ENCODE results near the gene PABPN1L. TPM values are rescaled to one million over a fixed set of nuclear protein-coding genes. Genes with fewer than 3 reads are reported as not detected.

The PABPN1L gene
- total and polyA plus RNA-seq, 2 of the 13 experiments (the other 11 are each of a cell fraction or from before 2014, with no cell fraction given) = not detected

DNA sequence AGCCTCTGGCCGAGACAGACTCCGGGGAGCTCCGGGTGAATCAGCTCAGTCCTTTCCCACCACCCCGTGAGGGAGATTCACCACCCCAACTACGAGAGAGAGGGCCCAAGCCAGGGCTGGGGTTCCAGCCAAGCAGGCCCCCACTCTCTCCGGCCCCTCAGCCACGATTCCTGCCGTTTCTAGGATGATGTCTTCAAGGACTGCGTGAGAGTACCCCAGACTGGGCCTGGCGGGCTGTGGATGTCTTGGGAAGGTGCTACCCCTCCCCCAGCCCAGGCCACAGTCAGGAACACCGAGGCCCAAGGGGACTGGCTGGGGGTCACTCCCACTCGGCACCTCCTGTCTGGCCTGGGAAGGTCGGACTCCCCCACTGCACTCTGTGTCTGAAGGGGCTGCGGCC is 21.6 kb upstream of the PABPN1L start:
- H3K27ac ChIP-seq (ENCODE audit: extremely low read length, insufficient read depth, low read length) = no peak overlapping the region
- no peak overlapping the region for H3K9ac ChIP-seq (ENCODE audit: insufficient read depth, low read depth, low read length)
- FAIRE-seq (no peak), DNase-seq (ENCODE audit: low spot score) (no peak), ATAC-seq (no peak; the same call in 2 of the 3 replicates)
- in situ Hi-C loops (cut with HindIII; ENCODE audit: extremely low pct_ligation_motif_present, low pct_unique_long_range_greater_than_20kb) (no loop called here), intact Hi-C loops (cut with micrococcal nuclease; ENCODE audit: unreplicated experiment) (no loop called here)
- H4K20me1 ChIP-seq (ENCODE audit: insufficient read depth, low read length) = peaks cover 18% of the 10 kb centered on the region; the same call in 1 of the 2 replicates
- H3K4me2 ChIP-seq (ENCODE audit: low read depth, low read length) = no peak overlapping the region
- peaks cover 45 to 94% of the 10 kb centered on the region in 2 experiments for H3K27me3 ChIP-seq (ENCODE audit: control insufficient read depth in 1 of 2, insufficient read depth in 2 of 2, low read length in 2 of 2)
- no peaks in the 10 kb centered on the region for H3K79me2 ChIP-seq (ENCODE audit: insufficient read depth, low read length)
- ChIA-PET CTCF (ENCODE audit: low intra/inter-chr PET ratio, low total read pairs) (no interaction called here), POLR2A (no interaction called here)
- no peak overlapping the region for H2AFZ ChIP-seq (ENCODE audit: low read length)
- no peaks in the 10 kb centered on the region for H3K4me1 ChIP-seq (ENCODE audit: insufficient read depth, low read length)
- WGBS (ENCODE audit: low lambda C conversion rate) = 39% methylated on average over 9 of the region's 14 CpGs
- H3K9me3 ChIP-seq (ENCODE audit: low read length) = no peaks in the 10 kb centered on the region
- no peaks in the 10 kb centered on the region for H3K36me3 ChIP-seq (replicated peaks in 1 of 2; ENCODE audit: control insufficient read depth in 1 of 2, insufficient read depth in 2 of 2, low read length in 2 of 2)
- BruUV-seq (replicated peaks) = no TSS peak
- TF ChIP-seq, protein P1, sequence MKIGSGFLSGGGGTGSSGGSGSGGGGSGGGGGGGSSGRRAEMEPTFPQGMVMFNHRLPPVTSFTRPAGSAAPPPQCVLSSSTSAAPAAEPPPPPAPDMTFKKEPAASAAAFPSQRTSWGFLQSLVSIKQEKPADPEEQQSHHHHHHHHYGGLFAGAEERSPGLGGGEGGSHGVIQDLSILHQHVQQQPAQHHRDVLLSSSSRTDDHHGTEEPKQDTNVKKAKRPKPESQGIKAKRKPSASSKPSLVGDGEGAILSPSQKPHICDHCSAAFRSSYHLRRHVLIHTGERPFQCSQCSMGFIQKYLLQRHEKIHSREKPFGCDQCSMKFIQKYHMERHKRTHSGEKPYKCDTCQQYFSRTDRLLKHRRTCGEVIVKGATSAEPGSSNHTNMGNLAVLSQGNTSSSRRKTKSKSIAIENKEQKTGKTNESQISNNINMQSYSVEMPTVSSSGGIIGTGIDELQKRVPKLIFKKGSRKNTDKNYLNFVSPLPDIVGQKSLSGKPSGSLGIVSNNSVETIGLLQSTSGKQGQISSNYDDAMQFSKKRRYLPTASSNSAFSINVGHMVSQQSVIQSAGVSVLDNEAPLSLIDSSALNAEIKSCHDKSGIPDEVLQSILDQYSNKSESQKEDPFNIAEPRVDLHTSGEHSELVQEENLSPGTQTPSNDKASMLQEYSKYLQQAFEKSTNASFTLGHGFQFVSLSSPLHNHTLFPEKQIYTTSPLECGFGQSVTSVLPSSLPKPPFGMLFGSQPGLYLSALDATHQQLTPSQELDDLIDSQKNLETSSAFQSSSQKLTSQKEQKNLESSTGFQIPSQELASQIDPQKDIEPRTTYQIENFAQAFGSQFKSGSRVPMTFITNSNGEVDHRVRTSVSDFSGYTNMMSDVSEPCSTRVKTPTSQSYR (CRISPR knock-in tag; IDR thresholded peaks at IDR 0.05; ENCODE audit: borderline replicate concordance) = 0 out of 2 replicates have a peak, but pooled peaks have one; percentile 11
- no peak for TF ChIP-seq POGZ (CRISPR knock-in tag; IDR thresholded peaks at IDR 0.05)
- TF ChIP-seq GATA4 (IDR thresholded peaks at IDR 0.05; ENCODE audit: borderline replicate concordance, low read depth) = no peak
- TF ChIP-seq ARNT2 (CRISPR knock-in tag; IDR thresholded peaks at IDR 0.05; ENCODE audit: low read depth) = no peak
- TF ChIP-seq HNRNPK (IDR thresholded peaks at IDR 0.05; ENCODE audit: low read depth, low read length, poor library complexity, severe bottlenecking) = no peak
- TF ChIP-seq, protein P2, sequence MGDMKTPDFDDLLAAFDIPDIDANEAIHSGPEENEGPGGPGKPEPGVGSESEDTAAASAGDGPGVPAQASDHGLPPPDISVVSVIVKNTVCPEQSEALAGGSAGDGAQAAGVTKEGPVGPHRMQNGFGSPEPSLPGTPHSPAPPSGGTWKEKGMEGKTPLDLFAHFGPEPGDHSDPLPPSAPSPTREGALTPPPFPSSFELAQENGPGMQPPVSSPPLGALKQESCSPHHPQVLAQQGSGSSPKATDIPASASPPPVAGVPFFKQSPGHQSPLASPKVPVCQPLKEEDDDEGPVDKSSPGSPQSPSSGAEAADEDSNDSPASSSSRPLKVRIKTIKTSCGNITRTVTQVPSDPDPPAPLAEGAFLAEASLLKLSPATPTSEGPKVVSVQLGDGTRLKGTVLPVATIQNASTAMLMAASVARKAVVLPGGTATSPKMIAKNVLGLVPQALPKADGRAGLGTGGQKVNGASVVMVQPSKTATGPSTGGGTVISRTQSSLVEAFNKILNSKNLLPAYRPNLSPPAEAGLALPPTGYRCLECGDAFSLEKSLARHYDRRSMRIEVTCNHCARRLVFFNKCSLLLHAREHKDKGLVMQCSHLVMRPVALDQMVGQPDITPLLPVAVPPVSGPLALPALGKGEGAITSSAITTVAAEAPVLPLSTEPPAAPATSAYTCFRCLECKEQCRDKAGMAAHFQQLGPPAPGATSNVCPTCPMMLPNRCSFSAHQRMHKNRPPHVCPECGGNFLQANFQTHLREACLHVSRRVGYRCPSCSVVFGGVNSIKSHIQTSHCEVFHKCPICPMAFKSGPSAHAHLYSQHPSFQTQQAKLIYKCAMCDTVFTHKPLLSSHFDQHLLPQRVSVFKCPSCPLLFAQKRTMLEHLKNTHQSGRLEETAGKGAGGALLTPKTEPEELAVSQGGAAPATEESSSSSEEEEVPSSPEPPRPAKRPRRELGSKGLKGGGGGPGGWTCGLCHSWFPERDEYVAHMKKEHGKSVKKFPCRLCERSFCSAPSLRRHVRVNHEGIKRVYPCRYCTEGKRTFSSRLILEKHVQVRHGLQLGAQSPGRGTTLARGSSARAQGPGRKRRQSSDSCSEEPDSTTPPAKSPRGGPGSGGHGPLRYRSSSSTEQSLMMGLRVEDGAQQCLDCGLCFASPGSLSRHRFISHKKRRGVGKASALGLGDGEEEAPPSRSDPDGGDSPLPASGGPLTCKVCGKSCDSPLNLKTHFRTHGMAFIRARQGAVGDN (CRISPR knock-in tag; IDR thresholded peaks at IDR 0.05) = peak; percentile 3; the same call in 1 of the 2 replicates
- TF ChIP-seq RXRB (CRISPR knock-in tag; IDR thresholded peaks at IDR 0.05; ENCODE audit: borderline replicate concordance) = no peak
- H3K4me3 ChIP-seq (replicated peaks in 1 of 3; ENCODE audit: insufficient read depth in 1 of 3, low read depth in 2 of 3, low read length in 3 of 3) = no peak overlapping the region

All from HepG2 (cell line).